IMR-90 (cell line): ENCODE data around the gene SEMA5A.

ENCODE experiments used
- BHLHE40 ChIP-seq: fragments of 150-350 bp; IDR thresholded peaks from 2 replicates; pipeline ENCODE4 v1.6.1; 2016; ENCODE audit warnings: mild to moderate bottlenecking, low read depth, low read length
- CEBPB ChIP-seq: IDR thresholded peaks from 2 replicates; pipeline ENCODE4 v1.6.1; 2012; ENCODE audit warnings: low read depth, low read length, improper control_type of control experiment
- CHD1 ChIP-seq: IDR thresholded peaks from 2 replicates; pipeline ENCODE4 v1.6.1; 2012; ENCODE audit warnings: low read depth, low read length, improper control_type of control experiment
- MAFK ChIP-seq: IDR thresholded peaks from 2 replicates; pipeline ENCODE4 v1.6.1; 2012; ENCODE audit warnings: low read depth, low read length, improper control_type of control experiment
- POLR2A ChIP-seq: IDR thresholded peaks from 2 replicates; pipeline ENCODE4 v1.6.1; 2012; ENCODE audit warnings: mild to moderate bottlenecking, low read depth, low read length
- RAD21 ChIP-seq: IDR thresholded peaks from 2 replicates; pipeline ENCODE4 v1.6.1; 2012; ENCODE audit warnings: low read length, improper control_type of control experiment
- RCOR1 ChIP-seq: IDR thresholded peaks from 2 replicates; pipeline ENCODE4 v1.6.1; 2012; ENCODE audit warnings: mild to moderate bottlenecking, low read length, improper control_type of control experiment; ENCODE audit not compliant: insufficient replicate concordance
- RFX5 ChIP-seq: IDR thresholded peaks from 2 replicates; pipeline ENCODE4 v1.8.0; 2012; ENCODE audit warnings: low read depth, mild to moderate bottlenecking, low read length, moderate library complexity
- SMC3 ChIP-seq: fragments of 150-350 bp; IDR thresholded peaks from 2 replicates; pipeline ENCODE4 v1.6.1; 2016; ENCODE audit warnings: low read depth, mild to moderate bottlenecking, antibody characterized with exemption, low read length, moderate library complexity
- USF2 ChIP-seq: fragments of 150-350 bp; IDR thresholded peaks from 2 replicates; pipeline ENCODE4 v1.6.1; 2017; ENCODE audit warnings: mild to moderate bottlenecking, antibody characterized with exemption, low read length, low read depth
- TF ChIP-seq, protein P1 (sequence below): conservative IDR thresholded peaks from 2 replicates; pipeline ENCODE4 v1.5.1; 2012; ENCODE audit warnings: mild to moderate bottlenecking, low read depth, low read length, improper control_type of control experiment
- TF ChIP-seq, protein P2 (sequence below): fragments of 150-350 bp; IDR thresholded peaks from 2 replicates; pipeline ENCODE4 v1.6.1; 2016; ENCODE audit warnings: low read depth, mild to moderate bottlenecking, low read length, moderate library complexity, borderline replicate concordance

GRCh38 chr5:9251379-9251980 is 294.4 kb downstream of the SEMA5A start:
- TF ChIP-seq MAFK (peak; percentile 13; the same call in 1 of the 2 replicates), SMC3 (no peak), RCOR1 (no peak), POLR2A (no peak), CHD1 (no peak), USF2 (no peak), RFX5 (no peak), BHLHE40 (no peak; the same call in 1 of the 2 replicates), RAD21 (no peak), CEBPB (no peak)
- TF ChIP-seq, protein P1, sequence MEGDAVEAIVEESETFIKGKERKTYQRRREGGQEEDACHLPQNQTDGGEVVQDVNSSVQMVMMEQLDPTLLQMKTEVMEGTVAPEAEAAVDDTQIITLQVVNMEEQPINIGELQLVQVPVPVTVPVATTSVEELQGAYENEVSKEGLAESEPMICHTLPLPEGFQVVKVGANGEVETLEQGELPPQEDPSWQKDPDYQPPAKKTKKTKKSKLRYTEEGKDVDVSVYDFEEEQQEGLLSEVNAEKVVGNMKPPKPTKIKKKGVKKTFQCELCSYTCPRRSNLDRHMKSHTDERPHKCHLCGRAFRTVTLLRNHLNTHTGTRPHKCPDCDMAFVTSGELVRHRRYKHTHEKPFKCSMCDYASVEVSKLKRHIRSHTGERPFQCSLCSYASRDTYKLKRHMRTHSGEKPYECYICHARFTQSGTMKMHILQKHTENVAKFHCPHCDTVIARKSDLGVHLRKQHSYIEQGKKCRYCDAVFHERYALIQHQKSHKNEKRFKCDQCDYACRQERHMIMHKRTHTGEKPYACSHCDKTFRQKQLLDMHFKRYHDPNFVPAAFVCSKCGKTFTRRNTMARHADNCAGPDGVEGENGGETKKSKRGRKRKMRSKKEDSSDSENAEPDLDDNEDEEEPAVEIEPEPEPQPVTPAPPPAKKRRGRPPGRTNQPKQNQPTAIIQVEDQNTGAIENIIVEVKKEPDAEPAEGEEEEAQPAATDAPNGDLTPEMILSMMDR = no peak
- TF ChIP-seq, protein P2, sequence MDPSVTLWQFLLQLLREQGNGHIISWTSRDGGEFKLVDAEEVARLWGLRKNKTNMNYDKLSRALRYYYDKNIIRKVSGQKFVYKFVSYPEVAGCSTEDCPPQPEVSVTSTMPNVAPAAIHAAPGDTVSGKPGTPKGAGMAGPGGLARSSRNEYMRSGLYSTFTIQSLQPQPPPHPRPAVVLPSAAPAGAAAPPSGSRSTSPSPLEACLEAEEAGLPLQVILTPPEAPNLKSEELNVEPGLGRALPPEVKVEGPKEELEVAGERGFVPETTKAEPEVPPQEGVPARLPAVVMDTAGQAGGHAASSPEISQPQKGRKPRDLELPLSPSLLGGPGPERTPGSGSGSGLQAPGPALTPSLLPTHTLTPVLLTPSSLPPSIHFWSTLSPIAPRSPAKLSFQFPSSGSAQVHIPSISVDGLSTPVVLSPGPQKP = no peak
